NK-92 (cell line): ENCODE data around the gene APOA5.
"Not testable (repeated sequence)": the region's sequence is repeated elsewhere in the genome, so short reads cannot be mapped to it uniquely, and the experiment has no call there.

Experiments
- DNase-seq: peaks from one replicate; lab custom pipeline; 2025; ENCODE audit not compliant: unreplicated experiment; lab: John Stamatoyannopoulos, UW

APOA5 gene

GRCh38 chr11:116827461-116827860, 35.8 kb upstream of the APOA5 start:
- DNase-seq, result no peak

DNA sequence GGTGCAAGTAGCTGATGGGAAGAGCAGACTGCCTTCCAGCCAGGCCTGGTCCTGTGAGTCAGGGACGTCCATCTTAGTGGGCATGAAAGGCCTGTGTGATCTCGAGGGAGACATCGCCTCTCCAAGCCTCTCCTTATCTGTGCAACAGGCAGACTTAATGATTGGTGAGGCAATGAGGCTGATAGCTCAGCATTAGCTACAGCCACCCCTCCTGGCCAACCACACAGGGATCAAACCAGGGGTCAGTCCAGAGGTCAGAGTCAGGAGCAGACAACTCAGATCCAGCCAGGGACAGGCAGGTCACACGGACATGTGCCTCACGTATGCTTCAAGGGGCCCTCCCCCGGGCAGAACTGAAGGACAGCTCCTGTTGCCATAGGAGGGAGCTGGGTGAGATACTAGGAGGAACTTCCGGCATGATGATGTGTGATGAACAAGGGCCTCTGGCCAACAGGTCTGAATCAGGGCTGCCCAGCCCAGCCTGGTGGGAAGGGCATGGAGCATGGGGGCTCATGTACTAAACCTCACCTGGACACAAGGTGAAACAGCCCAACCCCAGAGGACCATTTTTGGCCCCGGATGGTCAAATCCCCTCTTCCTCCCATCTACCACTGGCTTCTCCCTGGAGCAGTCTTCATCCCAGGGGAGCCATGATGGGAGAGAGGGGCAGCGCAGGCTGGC, 35.2 kb upstream of the APOA5 start:
- no peak for DNase-seq

GRCh38 chr11:116825854-116826750, 34.4 kb upstream of the APOA5 start:
- no peak for DNase-seq

DNA sequence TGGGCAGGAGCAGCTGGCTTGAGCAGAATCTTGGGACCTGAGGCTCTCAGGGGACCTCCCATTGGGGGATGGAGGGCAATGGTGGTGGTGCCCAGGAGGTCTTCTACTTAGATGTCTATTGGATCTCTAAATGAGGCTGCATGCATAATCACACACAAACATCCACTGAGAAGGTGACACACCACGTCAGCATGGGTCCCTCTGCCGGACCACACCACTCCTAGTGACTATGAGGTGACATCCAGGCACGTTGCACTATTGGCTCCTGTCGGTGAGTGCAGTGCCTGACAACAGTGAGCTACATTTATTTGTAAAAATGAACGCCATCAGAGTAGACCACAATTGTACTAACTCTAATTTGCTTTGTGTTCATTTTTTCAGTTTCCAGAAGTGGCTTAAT, 33.8 kb upstream of the APOA5 start:
- no peak for DNase-seq

- DNase-seq, result no peak
These were observed 31.6 kb upstream of the APOA5 start, which contains the start of gene APOA4 for GRCh38 chr11:116823031-116823843. TSS of gene APOA4 (minus strand) at chr11:116823304. CDS start at chr11:116823191, 113 bp downstream.

GRCh38 chr11:116822575-116822974, 30.9 kb upstream of the APOA5 start:
- DNase-seq, result no peak

DNA sequence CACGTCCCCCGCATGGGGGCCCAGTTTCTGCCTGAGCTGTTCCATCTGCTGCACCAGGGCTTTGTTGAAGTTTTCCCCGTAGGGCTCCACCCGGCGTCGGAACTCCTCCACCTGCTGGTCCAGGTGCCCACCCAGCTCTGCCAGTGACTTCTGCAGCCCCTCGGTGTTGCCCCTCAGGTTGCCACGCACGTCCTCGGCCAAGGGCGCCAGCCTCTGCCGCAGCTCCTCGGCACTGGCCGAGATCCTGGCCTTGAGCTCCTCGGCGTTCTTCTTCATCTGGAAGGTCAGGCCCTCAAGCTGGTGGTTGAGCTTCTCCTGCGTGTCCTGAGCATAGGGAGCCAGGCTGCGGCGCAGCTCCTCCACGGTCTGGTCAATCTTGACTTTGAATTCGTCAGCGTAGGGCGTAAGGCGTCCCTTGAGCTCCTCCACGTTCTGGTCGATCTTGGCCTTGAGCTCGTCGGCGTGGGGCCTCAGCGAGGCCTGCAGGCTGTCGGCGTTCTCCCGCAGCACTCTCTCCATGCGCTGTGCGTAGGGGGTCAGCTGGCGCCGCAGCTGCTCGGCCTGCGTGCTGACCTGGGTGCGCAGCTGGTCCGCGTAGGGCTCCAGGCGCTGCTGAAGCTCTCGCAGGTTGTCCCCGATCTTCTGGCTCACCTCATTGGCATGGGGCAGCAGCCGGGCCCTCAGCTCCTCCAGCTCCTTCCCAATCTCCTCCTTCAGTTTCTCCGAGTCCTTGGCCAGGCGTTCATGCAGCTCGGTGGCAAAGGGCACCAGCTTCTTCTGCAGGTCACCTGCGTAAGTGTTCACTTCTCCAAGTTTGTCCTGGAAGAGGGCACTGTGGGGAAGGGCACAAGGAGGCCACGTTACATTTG, 29.6 kb upstream of the APOA5 start:
- DNase-seq, result no peak

- no peak for DNase-seq
These were observed 27.4 kb upstream of the APOA5 start for GRCh38 chr11:116819049-116819448.

DNA sequence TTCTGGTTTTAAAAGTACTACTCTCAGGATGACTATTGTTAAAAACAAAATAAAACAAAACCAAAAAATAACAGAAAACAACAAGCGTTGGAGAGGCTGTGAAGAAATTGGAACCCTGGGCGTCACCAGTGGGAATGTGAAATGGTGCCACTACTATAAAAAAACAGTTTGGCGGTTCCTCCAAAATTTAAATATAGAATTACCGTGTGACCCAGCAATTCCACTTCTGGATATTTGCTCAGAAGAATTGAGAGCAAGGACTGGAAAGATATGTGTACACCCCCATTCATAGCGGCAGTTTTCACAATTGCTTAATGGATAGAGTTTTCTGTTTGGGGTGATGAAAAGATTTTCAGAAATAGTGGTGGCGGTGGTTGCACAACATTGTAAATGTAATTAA, 22.8 kb upstream of the APOA5 start:
- DNase-seq, result no peak

DNA sequence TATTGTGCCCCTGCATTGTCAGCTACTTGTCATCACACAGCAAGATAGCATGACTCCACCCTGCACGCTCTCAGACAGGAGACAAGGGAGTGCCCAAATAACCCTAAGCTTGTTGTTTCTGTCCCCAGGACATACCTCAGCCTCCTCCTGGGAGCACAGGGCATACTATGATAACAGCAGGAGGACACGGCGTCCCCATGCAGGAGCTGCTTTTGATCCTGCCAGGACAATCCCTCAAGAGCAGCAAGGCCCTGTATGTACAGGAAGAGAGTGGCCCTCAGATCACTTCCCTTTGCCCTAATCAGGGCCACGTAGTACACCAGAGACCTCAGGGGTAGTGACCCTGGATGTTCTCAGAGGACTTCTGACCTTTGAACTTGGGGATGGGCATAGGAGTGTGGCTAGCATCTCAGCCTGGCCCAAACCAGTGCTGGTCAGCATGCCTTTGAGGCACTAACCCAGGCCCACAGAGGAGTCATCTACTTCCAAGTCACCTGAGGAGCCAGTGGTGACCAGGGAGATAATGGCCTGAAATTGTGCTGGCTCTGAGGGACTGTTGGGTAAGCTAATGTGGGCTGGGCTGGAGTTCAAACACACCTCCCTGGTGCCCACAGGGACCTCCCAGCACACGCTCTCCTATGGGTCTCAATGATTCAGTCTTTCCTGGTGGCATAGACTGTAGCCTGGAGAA, 22.2 kb upstream of the APOA5 start:
- no peak for DNase-seq

GRCh38 chr11:116813170-116813569, 21.5 kb upstream of the APOA5 start:
- DNase-seq, result no peak

DNA sequence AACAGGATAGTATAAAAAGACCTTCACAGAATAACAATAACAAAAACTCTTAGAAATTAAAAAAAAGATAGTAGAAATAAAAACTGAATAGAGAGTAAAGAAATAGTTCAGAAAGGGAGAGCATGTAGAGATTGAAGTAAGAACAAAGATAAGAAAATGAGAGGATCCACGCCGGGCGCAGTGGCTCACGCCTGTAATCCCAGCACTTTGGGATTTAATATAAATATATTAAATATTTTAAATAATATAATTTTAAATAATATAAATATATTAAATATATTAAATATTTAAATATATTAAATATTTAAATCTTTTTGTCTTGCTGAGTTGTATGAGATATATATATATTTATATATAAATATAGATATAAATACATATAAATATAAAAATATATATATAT, 20.4 kb upstream of the APOA5 start:
- DNase-seq, result no peak

DNA sequence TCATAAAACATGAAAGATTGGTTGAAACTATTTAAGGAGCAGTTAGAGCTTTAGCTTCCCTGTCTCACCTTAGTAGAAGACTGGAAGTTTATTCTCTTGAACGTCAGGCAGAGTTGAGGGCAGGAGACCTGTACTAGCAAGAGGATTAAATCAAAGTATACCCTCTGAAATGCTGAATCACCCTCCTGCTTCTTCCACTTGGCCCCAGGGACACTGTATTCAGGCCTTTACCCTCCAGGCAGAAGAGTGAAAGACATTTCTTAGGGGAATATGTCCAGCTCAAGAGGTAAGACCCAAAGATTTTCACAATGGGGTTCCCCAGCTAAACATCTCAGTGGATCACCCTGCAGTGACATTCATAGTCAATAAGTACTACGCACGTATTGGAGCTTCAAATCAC, 19.5 kb upstream of the APOA5 start:
- DNase-seq, result no peak

GRCh38 chr11:116808262-116809175, 16.8 kb upstream of the APOA5 start:
- DNase-seq, result no peak

- DNase-seq, result no peak
These were observed 16.1 kb upstream of the APOA5 start for GRCh38 chr11:116807601-116808261.

GRCh38 chr11:116804001-116804400, 12.3 kb upstream of the APOA5 start:
- DNase-seq, result no peak

DNA sequence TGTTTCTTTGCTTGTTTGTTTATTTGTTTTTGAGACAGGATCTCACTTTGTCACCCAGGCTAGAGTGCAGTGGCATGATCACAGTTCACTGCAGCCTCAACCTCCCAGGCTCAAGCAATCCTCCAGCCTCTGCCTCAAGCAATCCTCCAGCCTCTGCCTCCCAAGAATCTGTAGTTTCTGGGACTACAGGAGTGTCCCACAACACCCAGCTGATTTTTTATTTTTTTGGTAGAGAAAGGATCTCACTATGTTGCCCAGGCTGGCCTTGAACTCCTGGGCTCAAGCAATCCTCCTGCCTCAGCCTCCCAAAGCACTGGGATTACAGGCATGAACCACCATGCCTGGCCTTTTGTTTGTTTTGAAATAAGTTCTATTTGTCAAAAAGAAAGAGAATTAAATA, 10.0 kb upstream of the APOA5 start:
- DNase-seq, result not testable (repeated sequence)

DNA sequence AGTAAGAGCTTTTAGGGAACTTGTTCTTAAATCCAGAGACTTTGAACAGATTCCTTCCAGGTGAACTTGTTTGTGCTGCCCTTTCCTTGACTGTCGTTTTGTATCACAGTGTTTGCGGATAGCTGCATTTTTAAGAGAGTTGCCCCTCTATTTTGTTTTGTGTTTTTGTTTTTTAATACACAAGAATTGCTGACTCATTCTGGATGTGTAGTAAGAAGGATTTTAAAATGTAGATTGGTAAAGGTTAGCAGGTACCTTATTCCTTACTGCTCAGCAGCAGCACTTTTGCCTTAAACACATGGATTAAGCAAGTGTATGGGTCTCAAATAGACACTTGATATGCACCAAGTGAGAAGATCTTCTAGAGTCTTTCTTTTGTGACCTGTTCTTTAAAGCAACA, 8.9 kb upstream of the APOA5 start:
- DNase-seq, result no peak
